ENCODE results near the gene APOBEC3B.
A peak's percentile ranks its signal among the peaks of the same experiment; 100 is the strongest.

APOBEC3B gene

GRCh38 chr22:38947321-38948140, 34.6 kb upstream of the APOBEC3B start:
- H3K4ac ChIP-seq (ENCODE audit: low read length), result no peak overlapping the region
- no peaks in the 10 kb centered on the region for H3K79me1 ChIP-seq (ENCODE audit: low read depth, low read length)
- H2BK15ac ChIP-seq (ENCODE audit: low read length), result no peak overlapping the region
- no peak overlapping the region for H4K8ac ChIP-seq (ENCODE audit: low read depth, low read length)
- peaks cover 0 to 60% (median 0%) of the 10 kb centered on the region in 3 experiments for H3K27me3 ChIP-seq (ENCODE audit: control insufficient read depth in 3 of 3, insufficient read depth in 3 of 3, low read depth in 1 of 3, low read length in 3 of 3)
- peak; percentile 20 for DNase-seq (ENCODE audit: low spot score)
- no peak overlapping the region for H3K23ac ChIP-seq (ENCODE audit: low read depth, low read length, poor library complexity)
- no peak overlapping the region for H3K14ac ChIP-seq (ENCODE audit: low read length)
- WGBS, 2 donors (ENCODE audit: extremely low coverage in 2 of 2, insufficient read length in 2 of 2, insufficient replicate concordance in 1 of 2), result no CpG with 5 or more reads among the region's 14 CpGs
- no peaks in the 10 kb centered on the region for H3K36me3 ChIP-seq (replicated peaks in 1 of 2; ENCODE audit: control insufficient read depth in 2 of 2, insufficient read depth in 2 of 2, low read length in 2 of 2)
- no peak overlapping the region for H3K9ac ChIP-seq (ENCODE audit: low read depth, low read length, poor library complexity)
- peaks cover 0 to 2% of the 10 kb centered on the region in 2 donors for H3K9me3 ChIP-seq (replicated peaks in 1 of 2; ENCODE audit: control insufficient read depth in 2 of 2, insufficient read depth in 1 of 2, low read depth in 1 of 2, low read length in 2 of 2)
- no peak overlapping the region for H2AK5ac ChIP-seq (ENCODE audit: low read depth, low read length)
- no peak overlapping the region for H2AFZ ChIP-seq (ENCODE audit: low read length)
- H4K91ac ChIP-seq (ENCODE audit: low read depth, low read length, poor library complexity), result no peak overlapping the region
- no peak overlapping the region for H3K4me3 ChIP-seq (ENCODE audit: low read length in 2 of 2)
- H2BK12ac ChIP-seq (ENCODE audit: low read length), result no peak overlapping the region
- H3K4me2 ChIP-seq (ENCODE audit: insufficient read depth, low read length, poor library complexity, severe bottlenecking), result no peak overlapping the region
- H3K27ac ChIP-seq (replicated peaks; ENCODE audit: low read length), result no peak overlapping the region
- H3K4me1 ChIP-seq (ENCODE audit: control insufficient read depth in 2 of 2, insufficient read depth in 1 of 2, low read depth in 1 of 2, low read length in 2 of 2), result peaks cover 0 to 12% of the 10 kb centered on the region in 2 donors
- H3K18ac ChIP-seq (ENCODE audit: low read length), result peak overlapping the region; percentile 21
- H2BK5ac ChIP-seq (ENCODE audit: low read length), result no peak overlapping the region
- H2BK120ac ChIP-seq (ENCODE audit: low read depth, low read length), result no peak overlapping the region

DNA sequence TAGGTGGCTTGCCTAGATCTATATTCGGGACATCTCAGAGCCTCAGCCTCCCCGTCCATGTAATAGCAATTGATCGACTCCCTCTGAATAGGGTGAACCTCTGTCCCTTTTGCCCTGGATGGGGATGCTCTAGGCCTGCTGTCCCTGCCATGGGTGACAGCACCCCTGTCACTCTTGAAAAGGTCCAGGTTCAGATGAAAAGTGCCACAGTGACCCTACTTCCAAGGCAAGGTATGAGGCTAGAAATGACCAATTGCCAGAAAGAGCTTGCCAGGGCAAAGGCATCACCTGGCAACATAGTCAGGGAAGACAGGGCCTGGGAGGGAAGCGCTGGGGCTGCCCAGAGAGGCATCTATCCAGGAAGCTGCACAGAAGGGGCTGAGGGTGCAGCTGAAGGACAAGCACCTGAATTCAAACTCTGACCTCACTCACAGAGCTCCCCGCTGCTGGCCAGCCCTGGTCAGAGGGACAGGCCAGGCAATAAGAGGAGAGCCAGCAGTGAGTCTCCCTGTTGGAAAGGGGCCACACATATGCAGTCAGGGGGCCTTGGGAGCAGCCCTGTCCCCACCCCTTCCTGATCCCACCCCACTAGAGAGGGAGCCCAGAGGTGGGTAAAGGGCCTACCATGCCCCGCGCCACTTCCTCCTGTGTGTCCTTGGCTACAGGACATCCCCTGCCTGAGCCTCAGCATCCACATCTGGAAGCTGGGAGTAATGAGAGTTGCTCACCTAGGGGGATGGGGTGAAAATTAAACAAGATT, 33.8 kb upstream of the APOBEC3B start:
- WGBS, 2 donors (ENCODE audit: extremely low coverage in 2 of 2, insufficient read length in 2 of 2, insufficient replicate concordance in 1 of 2), result no CpG with 5 or more reads among the region's 7 CpGs
- no peak overlapping the region for H2BK12ac ChIP-seq (ENCODE audit: low read length)
- H4K8ac ChIP-seq (ENCODE audit: low read depth, low read length), result no peak overlapping the region
- peak overlapping the region; percentile 76 for H2AK5ac ChIP-seq (ENCODE audit: low read depth, low read length)
- no peak overlapping the region for H3K27ac ChIP-seq (replicated peaks; ENCODE audit: low read length)
- H4K91ac ChIP-seq (ENCODE audit: low read depth, low read length, poor library complexity), result no peak overlapping the region
- no peaks in the 10 kb centered on the region for H3K36me3 ChIP-seq (replicated peaks in 1 of 2; ENCODE audit: control insufficient read depth in 2 of 2, insufficient read depth in 2 of 2, low read length in 2 of 2)
- H2BK15ac ChIP-seq (ENCODE audit: low read length), result peak overlapping the region; percentile 30
- H3K9ac ChIP-seq (ENCODE audit: low read depth, low read length, poor library complexity), result no peak overlapping the region
- H3K14ac ChIP-seq (ENCODE audit: low read length), result no peak overlapping the region
- no peak overlapping the region for H3K23ac ChIP-seq (ENCODE audit: low read depth, low read length, poor library complexity)
- no peak overlapping the region for H3K4me2 ChIP-seq (ENCODE audit: insufficient read depth, low read length, poor library complexity, severe bottlenecking)
- H3K4ac ChIP-seq (ENCODE audit: low read length), result no peak overlapping the region
- no peak overlapping the region for H2BK120ac ChIP-seq (ENCODE audit: low read depth, low read length)
- H3K4me1 ChIP-seq (ENCODE audit: control insufficient read depth in 2 of 2, insufficient read depth in 1 of 2, low read depth in 1 of 2, low read length in 2 of 2), result peaks cover 0 to 12% of the 10 kb centered on the region in 2 donors
- H3K27me3 ChIP-seq (ENCODE audit: control insufficient read depth in 3 of 3, insufficient read depth in 3 of 3, low read depth in 1 of 3, low read length in 3 of 3), result peaks cover 0 to 66% (median 0%) of the 10 kb centered on the region in 3 experiments
- peaks cover 0 to 2% of the 10 kb centered on the region in 2 donors for H3K9me3 ChIP-seq (replicated peaks in 1 of 2; ENCODE audit: control insufficient read depth in 2 of 2, insufficient read depth in 1 of 2, low read depth in 1 of 2, low read length in 2 of 2)
- H3K18ac ChIP-seq (ENCODE audit: low read length), result no peak overlapping the region
- no peak for DNase-seq (ENCODE audit: low spot score)
- no peak overlapping the region for H2AFZ ChIP-seq (ENCODE audit: low read length)
- no peak overlapping the region for H2BK5ac ChIP-seq (ENCODE audit: low read length)
- H3K4me3 ChIP-seq (ENCODE audit: low read length in 2 of 2), result no peak overlapping the region
- no peaks in the 10 kb centered on the region for H3K79me1 ChIP-seq (ENCODE audit: low read depth, low read length)

GRCh38 chr22:38949889-38950405, 32.2 kb upstream of the APOBEC3B start:
- no peak overlapping the region for H3K4me3 ChIP-seq (ENCODE audit: low read length in 2 of 2)
- no peak overlapping the region for H3K4me2 ChIP-seq (ENCODE audit: insufficient read depth, low read length, poor library complexity, severe bottlenecking)
- peak overlapping the region; percentile 38 for H2BK15ac ChIP-seq (ENCODE audit: low read length)
- H3K79me1 ChIP-seq (ENCODE audit: low read depth, low read length), result no peaks in the 10 kb centered on the region
- H2BK12ac ChIP-seq (ENCODE audit: low read length), result no peak overlapping the region
- DNase-seq (ENCODE audit: low spot score), result no peak
- no peak overlapping the region for H3K23ac ChIP-seq (ENCODE audit: low read depth, low read length, poor library complexity)
- H4K8ac ChIP-seq (ENCODE audit: low read depth, low read length), result no peak overlapping the region
- no peak overlapping the region for H3K27ac ChIP-seq (replicated peaks; ENCODE audit: low read length)
- H3K9me3 ChIP-seq (replicated peaks in 1 of 2; ENCODE audit: control insufficient read depth in 2 of 2, insufficient read depth in 1 of 2, low read depth in 1 of 2, low read length in 2 of 2), result peaks cover 0 to 2% of the 10 kb centered on the region in 2 donors
- no CpG with 5 or more reads among the region's 8 CpGs for WGBS, 2 donors (ENCODE audit: extremely low coverage in 2 of 2, insufficient read length in 2 of 2, insufficient replicate concordance in 1 of 2)
- no peak overlapping the region for H2BK5ac ChIP-seq (ENCODE audit: low read length)
- H2BK120ac ChIP-seq (ENCODE audit: low read depth, low read length), result no peak overlapping the region
- peak overlapping the region; percentile 44 for H3K18ac ChIP-seq (ENCODE audit: low read length)
- H3K27me3 ChIP-seq (ENCODE audit: control insufficient read depth in 3 of 3, insufficient read depth in 3 of 3, low read depth in 1 of 3, low read length in 3 of 3), result peaks cover 0 to 74% (median 0%) of the 10 kb centered on the region in 3 experiments
- peaks cover 0 to 10% of the 10 kb centered on the region in 2 donors for H3K4me1 ChIP-seq (ENCODE audit: control insufficient read depth in 2 of 2, insufficient read depth in 1 of 2, low read depth in 1 of 2, low read length in 2 of 2)
- no peak overlapping the region for H3K4ac ChIP-seq (ENCODE audit: low read length)
- no peak overlapping the region for H2AFZ ChIP-seq (ENCODE audit: low read length)
- no peak overlapping the region for H3K14ac ChIP-seq (ENCODE audit: low read length)
- no peaks in the 10 kb centered on the region for H3K36me3 ChIP-seq (replicated peaks in 1 of 2; ENCODE audit: control insufficient read depth in 2 of 2, insufficient read depth in 2 of 2, low read length in 2 of 2)
- no peak overlapping the region for H3K9ac ChIP-seq (ENCODE audit: low read depth, low read length, poor library complexity)
- H2AK5ac ChIP-seq (ENCODE audit: low read depth, low read length), result peak overlapping the region; percentile 32
- H4K91ac ChIP-seq (ENCODE audit: low read depth, low read length, poor library complexity), result no peak overlapping the region

All from neuronal stem cell (in vitro differentiated cells).